Islet precursor cell (in vitro differentiated cells): ENCODE data around the gene SDC1.

Experiments used
- DNase-seq: peaks from one replicate; pipeline ENCODE4 v3.0.0-alpha.2; 2018

Gene SDC1

GRCh38 chr2:20180676-20181648 is 44.0 kb downstream of the SDC1 start:
- DNase-seq, result no peak

GRCh38 chr2:20179755-20180594 is 45.0 kb downstream of the SDC1 start:
- DNase-seq, result peak; percentile 74

- DNase-seq, result no peak
Observed at GRCh38 chr2:20179466-20179754, 45.5 kb downstream of the SDC1 start.

- DNase-seq, result no peak
Observed at GRCh38 chr2:20178666-20179465, 46.1 kb downstream of the SDC1 start.

GRCh38 chr2:20178249-20178607 is 46.7 kb downstream of the SDC1 start:
- DNase-seq, result no peak

GRCh38 chr2:20177556-20178248 is 47.2 kb downstream of the SDC1 start:
- DNase-seq, result no peak

- DNase-seq, result peak; percentile 23
Observed at GRCh38 chr2:20176760-20177159, 48.2 kb downstream of the SDC1 start.

GRCh38 chr2:20175931-20176330 is 49.0 kb downstream of the SDC1 start:
- no peak for DNase-seq

GRCh38 chr2:20175267-20175666 is 49.7 kb downstream of the SDC1 start:
- peak; percentile 44 for DNase-seq

- peak; percentile 41 for DNase-seq
Observed at GRCh38 chr2:20174410-20174809, 50.5 kb downstream of the SDC1 start.

- peak; percentile 48 for DNase-seq
Observed at GRCh38 chr2:20173496-20174402, 51.2 kb downstream of the SDC1 start.

- DNase-seq, result no peak
Observed at GRCh38 chr2:20173064-20173463, 51.9 kb downstream of the SDC1 start.

GRCh38 chr2:20172273-20173055 is 52.5 kb downstream of the SDC1 start:
- DNase-seq, result peak; percentile 51

- DNase-seq, result peak; percentile 42
Observed at GRCh38 chr2:20171445-20171977, 53.4 kb downstream of the SDC1 start.

GRCh38 chr2:20170704-20171250 is 54.2 kb downstream of the SDC1 start:
- DNase-seq, result peak; percentile 23

- peak; percentile 43 for DNase-seq
Observed at GRCh38 chr2:20169796-20170703, 54.9 kb downstream of the SDC1 start.

- peak; percentile 54 for DNase-seq
Observed at GRCh38 chr2:20168727-20169696, 55.9 kb downstream of the SDC1 start.
